Upper lobe of right lung (tissue), 1 donor: ENCODE measurements around the gene CCDC137. TPM values are rescaled to one million over a fixed set of nuclear protein-coding genes. Genes with fewer than 3 reads are reported as not detected.
A peak's percentile ranks its signal among the peaks of the same experiment; 100 is the strongest.

Experiments used
- ATAC-seq: fragments of 200-7000 bp; cut with Tn5 transposase; one replicate; pipeline ENCODE4 v1.9.1; 2020; ENCODE audit warnings: mild to moderate bottlenecking, moderate library complexity
- DNase-seq: peaks from one replicate; pipeline ENCODE4 v3.0.0-alpha.2; 2020
- H3K27ac ChIP-seq: fragments of 200-600 bp; one replicate; pipeline ENCODE4 v1.8.0; 2022
- H3K27me3 ChIP-seq: fragments of 200-600 bp; one replicate; pipeline ENCODE4 v1.8.0; 2022; ENCODE audit warnings: mild to moderate bottlenecking
- H3K36me3 ChIP-seq: fragments of 200-600 bp; one replicate; pipeline ENCODE4 v1.8.0; 2022
- H3K4me1 ChIP-seq: fragments of 200-600 bp; one replicate; pipeline ENCODE4 v1.8.0; 2022
- H3K4me3 ChIP-seq: fragments of 200-600 bp; one replicate; pipeline ENCODE4 v1.8.0; 2022; ENCODE audit warnings: mild to moderate bottlenecking
- H3K9me3 ChIP-seq: fragments of 200-600 bp; one replicate; pipeline ENCODE4 v1.8.0; 2022
- intact Hi-C: fragments of 100-400 bp; cut with DNase I; formaldehyde crosslinking; loops from one replicate; pipeline ENCODE4 v1.11.0; 2022
- total RNA-seq: library from RNA; stranded (reverse); fragmentation: NEBNext Ultra II Directional; extraction: Animal tissue kit (Norgen Biotek cat#: 25700); gene quantifications from one replicate; pipeline ENCODE4 v1.2.1, GENCODE V29; 2021
- TF ChIP-seq, protein P1 (sequence below): fragments of 200-600 bp; IDR thresholded peaks from one replicate; pipeline ENCODE4 v1.8.0; 2022; ENCODE audit warnings: antibody characterized with exemption
- donor health status: DM: no; HTN: yes; CAD: no; lungs with severe emphysema.

CCDC137 gene
- total RNA-seq, 1 donor from 2014 or later, result 13.7 TPM

DNA sequence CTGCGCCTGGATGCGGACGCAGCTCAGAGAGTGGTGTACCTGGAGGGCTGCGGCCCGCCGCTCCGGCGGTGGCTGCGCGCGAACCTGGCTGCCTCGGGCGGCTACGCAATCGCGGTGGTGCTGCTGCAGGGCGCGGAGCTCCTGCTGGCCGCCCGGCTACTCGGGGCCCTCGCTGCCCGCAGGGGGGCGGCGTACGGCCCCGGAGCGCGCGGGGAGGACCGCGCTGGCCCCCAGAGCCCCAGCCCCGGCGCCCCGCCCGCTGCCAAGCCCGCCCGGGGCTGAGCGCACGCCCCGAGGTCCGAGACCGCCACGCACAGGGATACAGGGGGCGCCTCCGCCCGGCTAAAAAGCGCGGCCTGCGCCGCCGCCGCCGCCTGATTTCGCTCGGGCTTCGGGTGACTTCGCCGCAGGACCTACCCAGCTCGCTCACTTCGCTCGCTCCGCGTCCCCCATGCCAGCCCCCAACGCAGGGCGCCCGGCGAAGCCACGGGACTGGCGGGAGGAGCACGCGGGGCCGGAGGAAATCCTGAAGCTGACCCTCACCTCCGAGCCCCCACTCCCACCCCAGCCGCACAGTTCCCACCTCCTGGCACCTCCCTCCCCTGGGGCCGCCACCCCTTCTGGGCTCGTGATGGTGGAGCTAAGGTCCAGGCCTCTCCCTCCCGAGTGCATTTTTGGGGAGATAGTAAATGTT is 18.4 kb upstream of the CCDC137 start:
- no peak for DNase-seq
- Histone ChIP-seq H3K27ac (no peak overlapping the region), H3K9me3 (no peaks in the 10 kb centered on the region), H3K36me3 (no peaks in the 10 kb centered on the region), H3K4me1 (no peaks in the 10 kb centered on the region), H3K4me3 (no peak overlapping the region), H3K27me3 (peaks cover 35% of the 10 kb centered on the region)
- ATAC-seq, result no peak
- TF ChIP-seq, protein P1, sequence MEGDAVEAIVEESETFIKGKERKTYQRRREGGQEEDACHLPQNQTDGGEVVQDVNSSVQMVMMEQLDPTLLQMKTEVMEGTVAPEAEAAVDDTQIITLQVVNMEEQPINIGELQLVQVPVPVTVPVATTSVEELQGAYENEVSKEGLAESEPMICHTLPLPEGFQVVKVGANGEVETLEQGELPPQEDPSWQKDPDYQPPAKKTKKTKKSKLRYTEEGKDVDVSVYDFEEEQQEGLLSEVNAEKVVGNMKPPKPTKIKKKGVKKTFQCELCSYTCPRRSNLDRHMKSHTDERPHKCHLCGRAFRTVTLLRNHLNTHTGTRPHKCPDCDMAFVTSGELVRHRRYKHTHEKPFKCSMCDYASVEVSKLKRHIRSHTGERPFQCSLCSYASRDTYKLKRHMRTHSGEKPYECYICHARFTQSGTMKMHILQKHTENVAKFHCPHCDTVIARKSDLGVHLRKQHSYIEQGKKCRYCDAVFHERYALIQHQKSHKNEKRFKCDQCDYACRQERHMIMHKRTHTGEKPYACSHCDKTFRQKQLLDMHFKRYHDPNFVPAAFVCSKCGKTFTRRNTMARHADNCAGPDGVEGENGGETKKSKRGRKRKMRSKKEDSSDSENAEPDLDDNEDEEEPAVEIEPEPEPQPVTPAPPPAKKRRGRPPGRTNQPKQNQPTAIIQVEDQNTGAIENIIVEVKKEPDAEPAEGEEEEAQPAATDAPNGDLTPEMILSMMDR, result no peak
- intact Hi-C loops, result no loop called here

DNA sequence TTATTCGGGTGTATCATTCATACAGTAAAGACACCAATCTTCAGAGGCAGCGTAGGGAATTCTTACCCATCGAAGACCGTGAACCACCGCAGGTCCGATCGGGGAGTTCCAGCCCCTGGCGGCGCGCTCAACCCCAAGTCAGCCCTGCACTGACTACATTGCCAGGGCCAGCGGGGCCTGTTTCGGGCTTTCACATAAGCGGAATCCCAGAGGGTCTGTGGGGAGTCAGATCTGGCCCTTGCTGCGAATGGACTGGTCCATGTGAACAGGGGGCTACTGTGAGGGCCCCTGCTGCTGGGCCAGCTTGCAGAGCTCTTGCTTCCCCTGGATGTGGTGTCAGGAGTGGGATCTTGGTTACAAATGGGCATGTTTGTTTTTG is 17.8 kb upstream of the CCDC137 start:
- intact Hi-C loops, result no loop called here
- ATAC-seq, result no peak
- no peak for DNase-seq
- Histone ChIP-seq H3K9me3 (no peaks in the 10 kb centered on the region), H3K36me3 (no peaks in the 10 kb centered on the region), H3K4me1 (no peaks in the 10 kb centered on the region), H3K27ac (no peak overlapping the region), H3K4me3 (no peak overlapping the region), H3K27me3 (peaks cover 35% of the 10 kb centered on the region)
- TF ChIP-seq, protein P1, result no peak

DNA sequence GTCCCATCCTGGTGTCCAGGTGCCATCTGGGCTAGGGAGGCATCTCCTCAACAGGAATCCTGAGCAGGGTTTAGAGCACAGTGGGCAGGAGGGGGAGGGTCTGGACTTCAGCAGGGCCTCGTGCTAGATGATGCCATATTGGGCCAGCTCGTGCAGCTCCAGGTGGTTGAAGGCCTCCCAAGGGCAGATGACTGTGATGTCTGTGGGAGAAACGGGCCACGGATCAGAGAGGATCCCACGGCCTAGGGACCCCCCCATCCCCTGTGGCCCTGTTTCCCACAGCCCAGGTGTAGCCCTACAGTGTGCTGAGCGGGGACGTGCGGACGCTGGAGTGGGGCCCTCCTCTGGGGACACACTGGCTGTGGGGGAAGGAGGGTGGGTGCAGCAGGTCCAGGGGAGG is 15.6 kb upstream of the CCDC137 start:
- no peak for ATAC-seq
- Histone ChIP-seq H3K4me3 (no peak overlapping the region), H3K36me3 (no peaks in the 10 kb centered on the region), H3K4me1 (no peaks in the 10 kb centered on the region), H3K9me3 (no peaks in the 10 kb centered on the region), H3K27ac (no peak overlapping the region), H3K27me3 (peaks cover 35% of the 10 kb centered on the region)
- no peak for DNase-seq
- intact Hi-C loops, result no loop called here
- TF ChIP-seq, protein P1, result no peak

DNA sequence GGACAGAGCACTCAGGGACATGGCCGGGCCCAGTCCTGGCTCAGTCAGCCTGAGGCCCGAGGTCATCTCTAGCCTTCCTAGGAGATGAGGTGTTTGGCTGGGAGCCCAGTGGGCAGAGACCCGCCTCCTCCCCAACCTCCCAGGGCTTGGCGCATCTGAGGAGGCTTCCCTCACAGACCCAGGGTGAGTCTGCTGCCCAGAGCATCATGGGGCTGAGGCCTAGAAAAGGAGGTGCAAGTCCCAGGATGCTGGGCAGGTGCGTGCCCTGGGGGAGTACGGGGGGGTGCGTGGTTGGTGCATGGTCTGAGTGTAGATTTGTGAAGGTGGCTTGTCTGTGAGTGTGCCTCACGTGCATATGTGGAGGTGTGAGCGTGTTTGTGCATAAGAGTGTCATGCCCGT is 14.8 kb upstream of the CCDC137 start:
- Histone ChIP-seq H3K27ac (no peak overlapping the region), H3K4me3 (no peak overlapping the region), H3K27me3 (peaks cover 35% of the 10 kb centered on the region), H3K4me1 (no peaks in the 10 kb centered on the region), H3K9me3 (no peaks in the 10 kb centered on the region), H3K36me3 (no peaks in the 10 kb centered on the region)
- DNase-seq, result no peak
- ATAC-seq, result no peak
- intact Hi-C loops, result no loop called here
- TF ChIP-seq, protein P1, result no peak

DNA sequence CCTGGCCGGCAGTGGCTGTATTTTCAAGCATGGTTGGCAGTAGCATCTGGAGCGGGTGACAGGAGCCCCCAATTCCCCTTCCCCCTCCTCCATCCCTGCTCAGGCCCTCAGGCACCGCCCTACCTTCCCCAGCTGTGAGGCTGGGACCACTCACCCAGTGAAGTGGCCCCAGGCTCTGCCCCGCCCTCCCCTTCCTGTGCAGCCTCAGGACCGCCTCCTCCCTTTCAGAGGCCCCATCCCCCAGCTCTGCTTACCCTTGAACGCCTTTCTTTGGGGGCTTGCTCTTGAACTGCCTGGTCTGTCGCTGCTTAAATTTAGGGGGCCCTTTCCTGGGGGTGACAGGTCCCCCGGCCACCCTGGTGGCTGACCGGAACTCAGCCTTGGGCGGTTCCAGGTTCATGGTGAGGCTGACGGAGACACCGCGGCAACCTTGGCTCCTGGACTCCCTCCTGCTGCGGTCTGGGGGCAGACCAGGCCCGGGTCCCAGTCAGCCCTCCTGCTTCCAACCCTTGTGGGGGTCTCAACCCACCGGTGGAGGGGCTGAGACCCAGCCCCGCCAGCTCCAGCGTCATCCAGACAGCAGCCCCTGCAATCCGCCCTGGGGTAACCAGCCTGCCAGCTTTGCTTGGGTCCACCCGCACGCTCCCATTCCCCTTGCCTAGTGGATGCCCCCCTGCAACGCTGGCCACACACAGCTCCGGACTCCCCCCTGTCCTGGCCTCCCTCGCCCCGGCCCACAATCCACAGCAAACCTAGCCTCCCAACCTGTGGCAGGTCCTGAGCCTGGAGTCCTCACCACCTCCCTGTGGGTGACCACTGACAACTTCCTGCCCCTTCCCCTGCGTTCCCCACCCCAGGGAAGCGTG is 13.4 kb upstream of the CCDC137 start:
- H3K27me3 ChIP-seq, result peaks cover 26% of the 10 kb centered on the region
- DNase-seq (no peak), ATAC-seq (peak; percentile 21)
- no peak overlapping the region for H3K27ac ChIP-seq
- H3K4me1 ChIP-seq, result no peaks in the 10 kb centered on the region
- H3K9me3 ChIP-seq, result no peaks in the 10 kb centered on the region
- no peaks in the 10 kb centered on the region for H3K36me3 ChIP-seq
- intact Hi-C loops, result no loop called here
- TF ChIP-seq, protein P1, result no peak
- H3K4me3 ChIP-seq, result peak overlapping the region; percentile 16
